Esophagus (tissue), 2 donors: ENCODE results near the gene QRICH1. TPM values are rescaled to one million over a fixed set of nuclear protein-coding genes. Genes with fewer than 3 reads are reported as not detected.

ENCODE experiments used
- H3K27ac ChIP-seq, 2 donors: one replicate each; pipeline ENCODE4 v1.5.1; 2013; ENCODE audit warnings: low read depth in 2 of 2, mild to moderate bottlenecking in 2 of 2, inconsistent platforms in 1 of 2, low read length in 1 of 2, moderate library complexity in 1 of 2
- H3K27me3 ChIP-seq, 2 donors: one replicate each; pipeline ENCODE4 v1.6.1; 2013; ENCODE audit warnings: low read length in 2 of 2, control low read depth in 1 of 2, mild to moderate bottlenecking in 1 of 2; ENCODE audit not compliant: insufficient read depth in 2 of 2, control insufficient read depth in 1 of 2
- H3K36me3 ChIP-seq, 2 donors: one replicate each; pipeline ENCODE4 v1.6.1; 2013; ENCODE audit warnings: low read length in 1 of 2; ENCODE audit not compliant: control insufficient read depth in 2 of 2, insufficient read depth in 2 of 2
- H3K4me1 ChIP-seq, 2 donors: one replicate each; pipeline ENCODE4 v1.6.1; 2013; ENCODE audit warnings: low read length in 1 of 2; ENCODE audit not compliant: control insufficient read depth in 2 of 2, insufficient read depth in 2 of 2
- H3K4me3 ChIP-seq, 2 donors: one replicate each; pipeline ENCODE4 v1.5.1; 2013; ENCODE audit warnings: low read length in 2 of 2, mild to moderate bottlenecking in 2 of 2, low read depth in 1 of 2, moderate library complexity in 1 of 2
- H3K9me3 ChIP-seq, 2 donors: one replicate each; pipeline ENCODE4 v1.6.1; 2013; ENCODE audit warnings: mild to moderate bottlenecking in 2 of 2, low read depth in 1 of 2, low read length in 1 of 2, moderate library complexity in 1 of 2; ENCODE audit not compliant: control insufficient read depth in 2 of 2, insufficient read depth in 1 of 2
- WGBS, 2 donors: extraction: QIAGEN DNeasy Blood & Tissue Kit; methylation state at CpG; one replicate each; pipeline ENCODE4 v1.1.7; 2013; 5-methylcytosine and 5-hydroxymethylcytosine counted together
- polyA plus RNA-seq, 2 donors: library from polyadenylated mRNA; stranded (reverse); fragments of 200-250 nt; gene quantifications; one replicate each; pipeline ENCODE4 v1.2.3, GENCODE V29; 2013
- donor health status: healthy with polysubstance abuse.
- donor health status: Bipolar disorder and iron deficiency.

The QRICH1 gene
- polyA plus RNA-seq, 2 donors: 31.9 to 38.2 TPM

DNA sequence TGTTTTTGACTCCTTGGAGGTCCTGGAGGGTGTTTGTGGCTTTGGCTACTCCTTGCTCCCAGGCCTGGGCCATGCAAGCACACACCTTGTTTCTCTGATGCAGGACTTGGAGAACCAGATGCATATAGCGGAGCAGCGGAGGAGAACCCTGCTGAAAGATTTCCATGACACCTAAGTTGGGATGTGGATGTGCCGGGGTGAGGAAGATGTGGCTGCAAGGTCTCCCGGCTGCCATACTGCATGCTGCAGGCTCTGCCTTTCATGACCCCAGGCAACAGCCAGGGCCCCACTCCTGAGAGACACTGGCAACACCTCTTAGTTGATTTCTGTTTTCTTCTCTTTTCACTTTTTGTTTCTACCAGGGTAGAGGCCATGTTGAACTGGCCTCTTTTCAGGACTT, 110.8 kb downstream of the QRICH1 start:
- peaks cover 11 to 38% of the 10 kb centered on the region in 2 donors for H3K36me3 ChIP-seq
- H3K27ac ChIP-seq: no peak overlapping the region
- 92 to 93% methylated on average over 4 of the region's 4 CpGs for WGBS, 2 donors
- no peak overlapping the region for H3K4me3 ChIP-seq
- H3K27me3 ChIP-seq: no peaks in the 10 kb centered on the region
- no peaks in the 10 kb centered on the region for H3K9me3 ChIP-seq
- no peaks in the 10 kb centered on the region for H3K4me1 ChIP-seq

DNA sequence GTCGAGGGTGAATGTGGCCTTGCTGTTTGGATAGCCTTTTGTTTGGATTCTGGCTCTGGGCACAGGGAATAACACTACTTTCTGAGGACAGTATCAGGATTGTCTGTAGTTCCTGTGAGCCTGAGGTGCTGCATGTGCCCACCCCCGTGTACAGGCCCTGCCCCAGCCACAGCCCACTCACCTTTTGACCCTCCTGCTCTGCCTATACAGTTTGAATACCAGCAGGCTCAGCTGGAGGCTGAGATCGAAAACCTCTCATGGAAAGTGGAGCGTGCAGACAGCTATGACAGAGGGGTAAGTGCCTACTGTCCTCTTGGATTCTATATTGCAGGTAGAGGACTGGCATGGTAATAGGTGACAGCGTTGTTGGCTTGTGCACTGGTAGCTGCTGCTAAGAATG, 111.2 kb downstream of the QRICH1 start:
- 81 to 84% methylated on average over 5 of the region's 5 CpGs for WGBS, 2 donors
- Histone ChIP-seq H3K27ac (no peak overlapping the region), H3K36me3 (peaks cover 11 to 38% of the 10 kb centered on the region in 2 donors), H3K27me3 (no peaks in the 10 kb centered on the region), H3K4me1 (no peaks in the 10 kb centered on the region), H3K9me3 (no peaks in the 10 kb centered on the region), H3K4me3 (no peak overlapping the region)

DNA sequence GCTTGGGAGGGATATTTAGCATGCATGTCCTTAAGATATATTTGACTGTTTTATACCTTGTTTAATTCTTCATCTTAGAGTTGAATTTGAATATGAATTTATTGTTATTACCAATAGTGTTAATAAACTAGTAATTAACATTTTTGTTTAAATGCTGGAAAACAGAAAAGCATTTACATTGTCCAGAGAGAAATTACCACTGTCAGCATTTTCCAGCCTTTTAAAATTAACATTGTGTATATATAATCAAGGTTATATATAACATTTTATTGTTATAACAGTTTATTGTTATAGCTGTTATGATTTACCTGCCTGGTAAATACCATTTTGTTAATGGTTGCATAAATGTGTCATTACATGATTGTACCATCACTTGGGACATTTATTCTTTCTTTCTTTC, 111.9 kb downstream of the QRICH1 start:
- H3K4me1 ChIP-seq: no peaks in the 10 kb centered on the region
- H3K27ac ChIP-seq: no peak overlapping the region
- H3K36me3 ChIP-seq: peaks cover 11 to 38% of the 10 kb centered on the region in 2 donors
- no peak overlapping the region for H3K4me3 ChIP-seq
- no peaks in the 10 kb centered on the region for H3K27me3 ChIP-seq
- no peaks in the 10 kb centered on the region for H3K9me3 ChIP-seq

DNA sequence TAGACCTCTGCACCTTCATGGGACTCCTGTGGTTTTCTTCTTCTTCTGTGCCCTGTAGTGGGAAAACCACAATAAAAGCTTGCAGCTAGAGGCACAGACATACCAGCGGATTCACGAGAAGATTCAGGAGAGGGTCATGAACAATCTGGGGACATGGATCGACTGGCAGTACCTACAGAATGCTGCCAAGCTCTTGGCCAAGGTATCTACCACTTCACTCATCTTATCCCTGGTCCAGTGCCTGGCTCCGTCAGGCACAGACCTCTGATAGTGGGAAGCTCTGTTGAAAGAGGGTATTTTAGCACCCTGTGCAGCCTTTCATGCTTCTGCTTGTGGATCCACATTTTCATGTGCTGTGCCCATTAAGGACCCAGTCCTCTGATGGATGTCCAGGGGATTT, 113.6 kb downstream of the QRICH1 start:
- H3K9me3 ChIP-seq: no peaks in the 10 kb centered on the region
- peaks cover 11 to 45% of the 10 kb centered on the region in 2 donors for H3K36me3 ChIP-seq
- no peak overlapping the region for H3K4me3 ChIP-seq
- no peak overlapping the region for H3K27ac ChIP-seq
- no peaks in the 10 kb centered on the region for H3K27me3 ChIP-seq
- WGBS, 2 donors: 94% methylated on average over 4 of the region's 4 CpGs
- no peaks in the 10 kb centered on the region for H3K4me1 ChIP-seq

Other genes with a start within 250 kb of the QRICH1 start
- gene PRKAR2A, start 246.2 kb downstream of the QRICH1 start, polyA plus RNA-seq: 10 to 100 TPM in 1 of 2 donors, 1 to 10 TPM in 1; 7.2 to 11.3 TPM
- 1 to 10 TPM; 5.8 to 9.0 TPM for gene SLC25A20, start 195.2 kb downstream of the QRICH1 start, polyA plus RNA-seq
- 10 to 100 TPM; 32.8 to 36.5 TPM for gene ARIH2, start 175.2 kb downstream of the QRICH1 start, polyA plus RNA-seq
- gene P4HTM, start 103.8 kb downstream of the QRICH1 start, polyA plus RNA-seq: 10 to 100 TPM; 10.7 to 14.5 TPM
- gene WDR6, start 86.7 kb downstream of the QRICH1 start, polyA plus RNA-seq: 10 to 100 TPM; 64.5 to 79.0 TPM
- gene DALRD3, start 75.5 kb downstream of the QRICH1 start, polyA plus RNA-seq: 10 to 100 TPM; 22.2 to 26.9 TPM
- gene NDUFAF3, start 72.0 kb downstream of the QRICH1 start, polyA plus RNA-seq: 10 to 100 TPM; 65.1 to 65.7 TPM
- 100 to 1,000 TPM; 121 to 176 TPM for gene IMPDH2, start 64.7 kb downstream of the QRICH1 start, polyA plus RNA-seq
- 100 to 1,000 TPM; 228 to 237 TPM for gene QARS1, start 10.7 kb upstream of the QRICH1 start, polyA plus RNA-seq
- gene USP19, start 26.8 kb upstream of the QRICH1 start, polyA plus RNA-seq: 10 to 100 TPM; 17.9 to 19.4 TPM
- gene LAMB2, start 39.0 kb upstream of the QRICH1 start, polyA plus RNA-seq: 100 to 1,000 TPM; 123 to 219 TPM
- 10 to 100 TPM; 10.1 to 19.1 TPM for gene CCDC71, start 72.3 kb upstream of the QRICH1 start, polyA plus RNA-seq
- gene KLHDC8B, start 77.5 kb upstream of the QRICH1 start, polyA plus RNA-seq: 10 to 100 TPM; 24.5 to 39.0 TPM
- gene C3orf62, start 183.2 kb upstream of the QRICH1 start, polyA plus RNA-seq: 1 to 10 TPM; 4.2 to 6.6 TPM
- gene USP4, start 246.0 kb upstream of the QRICH1 start, polyA plus RNA-seq: 10 to 100 TPM; 24.7 to 28.5 TPM